Measurements from ENCODE around the gene C5orf52. TPM values are rescaled to one million over a fixed set of nuclear protein-coding genes. Genes with fewer than 3 reads are reported as not detected.

The C5orf52 gene
- total and polyA plus RNA-seq, 7 donors: not detected

DNA sequence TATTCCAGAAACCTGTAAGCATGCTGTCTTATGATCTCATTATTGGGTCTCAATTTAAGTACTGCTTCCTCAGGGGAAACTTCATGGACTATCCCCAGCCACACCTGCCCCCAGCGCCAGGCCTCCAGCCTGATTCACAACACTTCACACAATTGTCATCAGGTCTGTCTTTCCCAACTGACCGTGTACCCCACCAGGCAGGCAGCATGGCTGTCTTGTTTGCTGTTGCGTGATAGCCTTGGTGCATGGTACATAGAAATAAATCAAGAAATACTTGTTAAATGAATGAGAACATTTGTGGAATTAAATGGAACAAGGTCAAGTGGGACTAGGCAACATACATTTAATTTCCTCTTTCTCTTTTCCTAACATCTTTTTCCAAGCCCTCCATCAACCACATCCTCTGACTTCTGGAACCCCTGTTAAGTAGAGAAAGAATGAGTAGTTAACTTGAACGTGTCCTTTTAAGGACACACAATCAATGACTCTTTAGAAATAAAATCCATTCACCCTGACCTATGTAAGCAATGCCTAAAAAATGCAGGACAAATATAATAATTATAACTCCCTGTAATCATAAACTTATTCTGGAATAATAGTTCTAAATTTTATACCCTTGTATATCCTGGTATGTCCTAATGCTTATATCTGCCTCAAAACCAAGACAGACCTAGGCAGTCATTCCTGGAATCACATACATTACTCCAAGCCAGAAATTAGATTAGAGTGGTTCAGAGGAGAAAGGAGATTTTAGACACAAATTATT, 42.7 kb downstream of the C5orf52 start:
- TF ChIP-seq, protein P1, sequence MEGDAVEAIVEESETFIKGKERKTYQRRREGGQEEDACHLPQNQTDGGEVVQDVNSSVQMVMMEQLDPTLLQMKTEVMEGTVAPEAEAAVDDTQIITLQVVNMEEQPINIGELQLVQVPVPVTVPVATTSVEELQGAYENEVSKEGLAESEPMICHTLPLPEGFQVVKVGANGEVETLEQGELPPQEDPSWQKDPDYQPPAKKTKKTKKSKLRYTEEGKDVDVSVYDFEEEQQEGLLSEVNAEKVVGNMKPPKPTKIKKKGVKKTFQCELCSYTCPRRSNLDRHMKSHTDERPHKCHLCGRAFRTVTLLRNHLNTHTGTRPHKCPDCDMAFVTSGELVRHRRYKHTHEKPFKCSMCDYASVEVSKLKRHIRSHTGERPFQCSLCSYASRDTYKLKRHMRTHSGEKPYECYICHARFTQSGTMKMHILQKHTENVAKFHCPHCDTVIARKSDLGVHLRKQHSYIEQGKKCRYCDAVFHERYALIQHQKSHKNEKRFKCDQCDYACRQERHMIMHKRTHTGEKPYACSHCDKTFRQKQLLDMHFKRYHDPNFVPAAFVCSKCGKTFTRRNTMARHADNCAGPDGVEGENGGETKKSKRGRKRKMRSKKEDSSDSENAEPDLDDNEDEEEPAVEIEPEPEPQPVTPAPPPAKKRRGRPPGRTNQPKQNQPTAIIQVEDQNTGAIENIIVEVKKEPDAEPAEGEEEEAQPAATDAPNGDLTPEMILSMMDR (IDR thresholded peaks at IDR 0.05): no peak
- Histone ChIP-seq H3K4me1 (peaks cover 3% of the 10 kb centered on the region), H3K4me3 (no peak overlapping the region), H3K9me3 (no peaks in the 10 kb centered on the region), H3K36me3 (ENCODE audit: insufficient read depth in 1 of 2, low read depth in 1 of 2) (no peaks in the 10 kb centered on the region), H3K27ac (no peak overlapping the region), H3K27me3 (ENCODE audit: insufficient read depth in 3 of 3, low read length in 2 of 3) (no peaks in the 10 kb centered on the region)
- DNase-seq (no peak), ATAC-seq (no peak)
- intact Hi-C loops (cut with DNase I): loop anchor here in 1 of 2 donors (10.0 kb wide), 1 partner anchor 139 kb away; the partner anchor contains the start of gene ADAM19
- WGBS, 3 donors: 85 to 89% (median 86%) methylated on average over 4 of the region's 4 CpGs

DNA sequence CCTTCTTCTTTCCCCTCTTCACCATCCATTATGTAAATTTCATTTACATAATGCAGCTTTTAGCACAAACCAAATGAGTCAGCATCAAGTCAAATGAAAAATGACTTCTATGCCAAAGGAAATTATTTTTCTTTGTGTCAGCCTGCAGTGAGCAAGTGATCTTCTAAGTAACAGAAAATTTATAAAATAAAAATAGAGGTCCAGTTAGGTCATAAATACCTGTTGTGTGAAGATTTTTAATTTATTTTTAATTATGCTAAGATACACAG, 43.2 kb downstream of the C5orf52 start:
- peaks cover 3% of the 10 kb centered on the region for H3K4me1 ChIP-seq
- ATAC-seq: no peak
- no peak overlapping the region for H3K27ac ChIP-seq
- no peak for DNase-seq
- H3K36me3 ChIP-seq (ENCODE audit: insufficient read depth in 1 of 2, low read depth in 1 of 2): no peaks in the 10 kb centered on the region
- no peaks in the 10 kb centered on the region for H3K27me3 ChIP-seq (ENCODE audit: insufficient read depth in 3 of 3, low read length in 2 of 3)
- TF ChIP-seq, protein P1 (IDR thresholded peaks at IDR 0.05): no peak
- no peak overlapping the region for H3K4me3 ChIP-seq
- intact Hi-C loops (cut with DNase I): loop anchor here in 1 of 2 donors (10.0 kb wide), 1 partner anchor 140 kb away; the partner anchor contains the start of gene ADAM19
- H3K9me3 ChIP-seq: no peaks in the 10 kb centered on the region

DNA sequence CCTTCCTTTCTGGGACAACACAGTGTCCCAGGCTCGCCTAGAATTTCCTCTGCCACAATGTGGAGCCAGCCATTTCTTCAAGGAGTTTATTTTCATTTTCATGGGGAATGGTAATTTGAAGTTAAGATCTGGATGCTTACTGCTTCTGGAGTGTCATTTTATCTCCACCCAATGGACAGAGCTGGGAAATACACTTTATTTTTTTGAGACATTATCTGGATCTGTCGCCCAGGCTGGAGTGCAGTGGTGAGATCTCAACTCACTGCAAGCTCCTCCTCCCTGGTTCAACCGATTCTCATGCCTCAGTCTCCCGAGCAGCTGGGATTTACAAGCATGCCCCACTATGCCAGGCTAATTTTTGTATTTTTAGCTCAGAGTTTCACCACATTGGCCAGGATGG, 47.2 kb downstream of the C5orf52 start:
- intact Hi-C loops (cut with DNase I): loop anchor here (1.0 to 10.0 kb wide), 4 partner anchors 144 to 390 kb away; partner anchors contain the start of gene ADAM19 (in 1 of the 2)
- 1% methylated on average over 4 of the region's 4 CpGs for WGBS, 3 donors
- no peak overlapping the region for H3K4me3 ChIP-seq
- no peaks in the 10 kb centered on the region for H3K36me3 ChIP-seq (ENCODE audit: insufficient read depth in 1 of 2, low read depth in 1 of 2)
- H3K4me1 ChIP-seq: peaks cover 3% of the 10 kb centered on the region
- ATAC-seq: peak; percentile 76 to 95 (median 81)
- TF ChIP-seq, protein P1 (IDR thresholded peaks at IDR 0.05): peak; percentile 66
- H3K27me3 ChIP-seq (ENCODE audit: insufficient read depth in 3 of 3, low read length in 2 of 3): no peaks in the 10 kb centered on the region
- no peak for DNase-seq
- no peaks in the 10 kb centered on the region for H3K9me3 ChIP-seq
- H3K27ac ChIP-seq: no peak overlapping the region

- no peak for ATAC-seq
- 86 to 95% (median 94%) methylated on average over 2 of the region's 2 CpGs for WGBS, 3 donors
These were observed 47.9 kb downstream of the C5orf52 start for GRCh38 chr5:157719245-157719644.

More at GRCh38 chr5:157719245-157719644, 47.9 kb downstream of the C5orf52 start:
- no peaks in the 10 kb centered on the region for H3K27me3 ChIP-seq (ENCODE audit: insufficient read depth in 3 of 3, low read length in 2 of 3)
- peaks cover 3% of the 10 kb centered on the region for H3K4me1 ChIP-seq
- no peaks in the 10 kb centered on the region for H3K9me3 ChIP-seq
- TF ChIP-seq, protein P1 (IDR thresholded peaks at IDR 0.05): no peak
- DNase-seq: no peak
- H3K36me3 ChIP-seq (ENCODE audit: insufficient read depth in 1 of 2, low read depth in 1 of 2): no peaks in the 10 kb centered on the region
- H3K27ac ChIP-seq: no peak overlapping the region
- H3K4me3 ChIP-seq: no peak overlapping the region
- intact Hi-C loops (cut with DNase I): loop anchor here (2.0 to 10.0 kb wide), 3 partner anchors 144 to 288 kb away; partner anchors contain the start of gene ADAM19 (in 1 of the 2)

Measured in psoas muscle (tissue), 8 donors.